Activated CD8-positive, alpha-beta T cell treated with anti-CD3 and anti-CD28 coated beads for 36 hours (primary cell): Measurements from ENCODE around the gene PTPMT1. TPM values are rescaled to one million over a fixed set of nuclear protein-coding genes. Genes with fewer than 3 reads are reported as not detected.

Experiments
- ATAC-seq: fragments of 200-7000 bp; cut with Tn5 transposase; one replicate; pipeline ENCODE4 v1.10.0; 2021; ENCODE audit warnings: mild to moderate bottlenecking, moderate library complexity
- CTCF ChIA-PET: fragments of 350-600 bp; sonication (Branson Sonifier 250); formaldehyde crosslinking; loops from one replicate; lab custom pipeline; 2021; ENCODE audit warnings: antibody characterized with exemption; lab: Charles Lee
- POLR2A ChIA-PET: fragments of 350-600 bp; sonication (Branson Sonifier 250); formaldehyde crosslinking; loops from one replicate; lab custom pipeline; 2021; ENCODE audit warnings: antibody characterized with exemption; lab: Charles Lee
- DNase-seq: peaks from one replicate; pipeline ENCODE4 v3.0.0-alpha.2; 2020
- H3K27ac Mint-ChIP-seq: one replicate; pipeline ENCODE4 v1.8.0; 2021; ENCODE audit warnings: mild to moderate bottlenecking, mixed read lengths
- H3K27me3 Mint-ChIP-seq: one replicate; pipeline ENCODE4 v1.8.0; 2021; ENCODE audit warnings: mixed read lengths
- H3K36me3 Mint-ChIP-seq: one replicate; pipeline ENCODE4 v1.8.0; 2021; ENCODE audit warnings: low read depth, mixed read lengths
- H3K4me1 Mint-ChIP-seq: one replicate; pipeline ENCODE4 v1.8.0; 2021; ENCODE audit warnings: low read depth, mixed read lengths
- H3K4me3 Mint-ChIP-seq: one replicate; pipeline ENCODE4 v1.8.0; 2021; ENCODE audit warnings: mild to moderate bottlenecking, moderate library complexity, mixed read lengths
- H3K9me3 Mint-ChIP-seq: one replicate; pipeline ENCODE4 v1.8.0; 2021; ENCODE audit warnings: mixed read lengths
- CTCF ChIP-seq: fragments of 200-600 bp; IDR thresholded peaks from one replicate; pipeline ENCODE4 v1.8.0; 2022; ENCODE audit warnings: antibody characterized with exemption, mild to moderate bottlenecking
- intact Hi-C: fragments of 100-400 bp; cut with micrococcal nuclease; formaldehyde crosslinking; loops from one replicate; pipeline ENCODE4 v1.10.0; 2022
- total RNA-seq, 2 experiments: library from RNA; stranded (reverse); gene quantifications; one replicate each; pipeline ENCODE4 v1.2.3, GENCODE V29; 2021

PTPMT1 gene
- total RNA-seq, 2 experiments from 2014 or later = 44.1 to 46.7 TPM

GRCh38 chr11:47587723-47588326 is 22.4 kb downstream of the PTPMT1 start:
- intact Hi-C loops = no loop called here
- Mint-ChIP-seq H3K27me3 (peaks cover 8% of the 10 kb centered on the region), H3K9me3 (no peaks in the 10 kb centered on the region), H3K27ac (no peak overlapping the region), H3K4me3 (no peak overlapping the region), H3K36me3 (peaks cover 12% of the 10 kb centered on the region), H3K4me1 (peaks cover 5% of the 10 kb centered on the region)
- ATAC-seq = no peak
- no peak for TF ChIP-seq CTCF
- ChIA-PET CTCF (no interaction called here), POLR2A (no interaction called here)
- no peak for DNase-seq

- peaks cover 19% of the 10 kb centered on the region for H3K27me3 Mint-ChIP-seq
- DNase-seq (no peak), ATAC-seq (no peak)
- POLR2A ChIA-PET = no interaction called here
- H3K36me3 Mint-ChIP-seq = peaks cover 3% of the 10 kb centered on the region
- intact Hi-C loops = no loop called here
- H3K4me3 Mint-ChIP-seq = no peak overlapping the region
- peaks cover 5% of the 10 kb centered on the region for H3K4me1 Mint-ChIP-seq
- no peak overlapping the region for H3K27ac Mint-ChIP-seq
- H3K9me3 Mint-ChIP-seq = no peaks in the 10 kb centered on the region
- CTCF ChIA-PET = no interaction called here
- TF ChIP-seq CTCF = no peak
These were observed 23.7 kb downstream of the PTPMT1 start for GRCh38 chr11:47589118-47589517.

GRCh38 chr11:47589584-47589976 is 24.2 kb downstream of the PTPMT1 start:
- Mint-ChIP-seq H3K27me3 (peaks cover 22% of the 10 kb centered on the region), H3K4me1 (peaks cover 5% of the 10 kb centered on the region), H3K9me3 (no peaks in the 10 kb centered on the region), H3K27ac (no peak overlapping the region), H3K4me3 (no peak overlapping the region), H3K36me3 (no peaks in the 10 kb centered on the region)
- POLR2A ChIA-PET = no interaction called here
- TF ChIP-seq CTCF = no peak
- intact Hi-C loops = no loop called here
- DNase-seq = no peak
- CTCF ChIA-PET = no interaction called here
- ATAC-seq = no peak

GRCh38 chr11:47589977-47590861 is 24.8 kb downstream of the PTPMT1 start:
- Mint-ChIP-seq H3K36me3 (no peaks in the 10 kb centered on the region), H3K27me3 (peaks cover 25% of the 10 kb centered on the region), H3K9me3 (no peaks in the 10 kb centered on the region), H3K27ac (no peak overlapping the region), H3K4me1 (peaks cover 5% of the 10 kb centered on the region), H3K4me3 (no peak overlapping the region)
- TF ChIP-seq CTCF = no peak
- ATAC-seq = no peak
- CTCF ChIA-PET = no interaction called here
- intact Hi-C loops = no loop called here
- DNase-seq = no peak
- POLR2A ChIA-PET = no interaction called here

GRCh38 chr11:47591764-47592163 is 26.4 kb downstream of the PTPMT1 start:
- DNase-seq (no peak), ATAC-seq (peak; percentile 50)
- Mint-ChIP-seq H3K27ac (no peak overlapping the region), H3K36me3 (no peaks in the 10 kb centered on the region), H3K4me1 (peaks cover 5% of the 10 kb centered on the region), H3K27me3 (peaks cover 29% of the 10 kb centered on the region), H3K9me3 (no peaks in the 10 kb centered on the region), H3K4me3 (no peak overlapping the region)
- POLR2A ChIA-PET = interaction anchor here (1.5 kb wide), 1 partner anchor 10 kb away, joined by 3 read pairs; no protein-coding TSS in a partner anchor
- intact Hi-C loops = no loop called here
- no peak for TF ChIP-seq CTCF
- CTCF ChIA-PET = interaction anchor here (1.3 kb wide), 1 partner anchor 10 kb away, joined by 3 read pairs; no protein-coding TSS in a partner anchor
